ENCODE data around the gene GTPBP1. TPM values are rescaled to one million over a fixed set of nuclear protein-coding genes. Genes with fewer than 3 reads are reported as not detected.

GTPBP1 gene
- total and polyA plus RNA-seq, 4 donors = 10.5 to 59.2 (median 35.5) TPM

- no peaks in the 10 kb centered on the region for H3K9me3 ChIP-seq (ENCODE audit: control insufficient read depth, low read length)
- intact Hi-C loops (cut with DNase I) = no loop called here
- peak overlapping the region; percentile 36 to 73 for H3K4me3 ChIP-seq (ENCODE audit: low read length in 2 of 2)
- no peaks in the 10 kb centered on the region for H3K36me3 ChIP-seq (ENCODE audit: control insufficient read depth in 1 of 2, insufficient read depth in 2 of 2, low read length in 1 of 2)
- ATAC-seq (ENCODE audit: low FRiP score) (no peak), DNase-seq (no peak)
- peaks cover 2 to 17% of the 10 kb centered on the region in 2 donors for H3K4me1 ChIP-seq (ENCODE audit: control insufficient read depth in 1 of 2, insufficient read depth in 2 of 2, low read length in 2 of 2)
- H3K27me3 ChIP-seq (ENCODE audit: control insufficient read depth in 1 of 2, insufficient read depth in 2 of 2, low read length in 1 of 2) = no peaks in the 10 kb centered on the region
- WGBS, 2 donors = 3 to 6% methylated on average over 6 of the region's 6 CpGs
- peak overlapping the region; percentile 8 to 78 for H3K27ac ChIP-seq (ENCODE audit: low read depth in 1 of 2, low read length in 2 of 2)
Observed at GRCh38 chr22:38699784-38700183, 6.0 kb upstream of the GTPBP1 start.

- no peaks in the 10 kb centered on the region for H3K27me3 ChIP-seq (ENCODE audit: control insufficient read depth in 1 of 2, insufficient read depth in 2 of 2, low read length in 1 of 2)
- ATAC-seq (ENCODE audit: low FRiP score) = peak; percentile 65
- no peaks in the 10 kb centered on the region for H3K9me3 ChIP-seq (ENCODE audit: control insufficient read depth, low read length)
- WGBS, 2 donors = 0 to 1% methylated on average over 37 to 57 of the region's 57 CpGs
- peak overlapping the region; percentile 78 to 87 for H3K27ac ChIP-seq (ENCODE audit: low read depth in 1 of 2, low read length in 2 of 2)
- intact Hi-C loops (cut with DNase I) = no loop called here
- peak; percentile 84 to 92 for DNase-seq
- peak overlapping the region; percentile 53 to 73 for H3K4me3 ChIP-seq (ENCODE audit: low read length in 2 of 2)
- no peaks in the 10 kb centered on the region for H3K36me3 ChIP-seq (ENCODE audit: control insufficient read depth in 1 of 2, insufficient read depth in 2 of 2, low read length in 1 of 2)
- peaks cover 2 to 12% of the 10 kb centered on the region in 2 donors for H3K4me1 ChIP-seq (ENCODE audit: control insufficient read depth in 1 of 2, insufficient read depth in 2 of 2, low read length in 2 of 2)
Observed at GRCh38 chr22:38700270-38700788, 5.4 kb upstream of the GTPBP1 start.

- intact Hi-C loops (cut with DNase I) = no loop called here
- H3K9me3 ChIP-seq (ENCODE audit: control insufficient read depth, low read length) = no peaks in the 10 kb centered on the region
- H3K4me3 ChIP-seq (ENCODE audit: low read length in 2 of 2) = peak within 1 kb of the TSS; percentile 53 to 73
- no peaks in the 10 kb centered on the region for H3K27me3 ChIP-seq (ENCODE audit: control insufficient read depth in 1 of 2, insufficient read depth in 2 of 2, low read length in 1 of 2)
- DNase-seq (peak; percentile 97 to 99), ATAC-seq (ENCODE audit: low FRiP score) (peak; percentile 81)
- 0% methylated on average over 61 to 94 of the region's 94 CpGs for WGBS, 2 donors
- H3K27ac ChIP-seq (ENCODE audit: low read depth in 1 of 2, low read length in 2 of 2) = peak within 1 kb of the TSS; percentile 78 to 87
- no peaks in the 10 kb centered on the region for H3K36me3 ChIP-seq (ENCODE audit: control insufficient read depth in 1 of 2, insufficient read depth in 2 of 2, low read length in 1 of 2)
- H3K4me1 ChIP-seq (ENCODE audit: control insufficient read depth in 1 of 2, insufficient read depth in 2 of 2, low read length in 2 of 2) = peaks cover 2 to 11% of the 10 kb centered on the region in 2 donors
Observed at GRCh38 chr22:38700789-38701628, 4.7 kb upstream of the GTPBP1 start, which contains the start of gene JOSD1. Gene JOSD1 (minus strand): TSS chr22:38700943. CDS start chr22:38699987, 956 bp downstream.

- H3K27me3 ChIP-seq (ENCODE audit: control insufficient read depth in 1 of 2, insufficient read depth in 2 of 2, low read length in 1 of 2) = no peaks in the 10 kb centered on the region
- intact Hi-C loops (cut with DNase I) = loop anchor here in 1 of 2 donors (1.0 to 2.0 kb wide), 2 partner anchors 14 to 50 kb away; partner anchors contain the start of gene SUN2
- H3K4me3 ChIP-seq (ENCODE audit: low read length in 2 of 2) = no peak overlapping the region
- peaks cover 0 to 8% of the 10 kb centered on the region in 2 donors for H3K4me1 ChIP-seq (ENCODE audit: control insufficient read depth in 1 of 2, insufficient read depth in 2 of 2, low read length in 2 of 2)
- no peaks in the 10 kb centered on the region for H3K9me3 ChIP-seq (ENCODE audit: control insufficient read depth, low read length)
- peak overlapping the region in 1 of 2 donors; percentile 50 for H3K27ac ChIP-seq (ENCODE audit: low read depth in 1 of 2, low read length in 2 of 2)
- ATAC-seq (ENCODE audit: low FRiP score) = no peak
- WGBS, 2 donors = 15% methylated on average over 10 of the region's 10 CpGs
- H3K36me3 ChIP-seq (ENCODE audit: control insufficient read depth in 1 of 2, insufficient read depth in 2 of 2, low read length in 1 of 2) = no peaks in the 10 kb centered on the region
- no peak for DNase-seq
Observed at GRCh38 chr22:38704654-38705234, 1.0 kb upstream of the GTPBP1 start.

GRCh38 chr22:38706101-38706900 is 557 bp downstream of the GTPBP1 start:
- peak; percentile 31 for ATAC-seq (ENCODE audit: low FRiP score)
- Histone ChIP-seq H3K27me3 (ENCODE audit: control insufficient read depth in 1 of 2, insufficient read depth in 2 of 2, low read length in 1 of 2) (no peaks in the 10 kb centered on the region), H3K27ac (ENCODE audit: low read depth in 1 of 2, low read length in 2 of 2) (peak overlapping the region; percentile 87 to 91), H3K9me3 (ENCODE audit: control insufficient read depth, low read length) (no peaks in the 10 kb centered on the region), H3K36me3 (ENCODE audit: control insufficient read depth in 1 of 2, insufficient read depth in 2 of 2, low read length in 1 of 2) (no peaks in the 10 kb centered on the region), H3K4me1 (ENCODE audit: control insufficient read depth in 1 of 2, insufficient read depth in 2 of 2, low read length in 2 of 2) (peaks cover 0 to 8% of the 10 kb centered on the region in 2 donors), H3K4me3 (ENCODE audit: low read length in 2 of 2) (peak overlapping the region; percentile 94)
- intact Hi-C loops (cut with DNase I) = no loop called here
- DNase-seq = peak; percentile 70 to 86
- WGBS, 2 donors = 0% methylated on average over 46 to 80 of the region's 80 CpGs

GRCh38 chr22:38706901-38707195 is 1.1 kb downstream of the GTPBP1 start:
- intact Hi-C loops (cut with DNase I) = no loop called here
- no peak for DNase-seq
- Histone ChIP-seq H3K27me3 (ENCODE audit: control insufficient read depth in 1 of 2, insufficient read depth in 2 of 2, low read length in 1 of 2) (no peaks in the 10 kb centered on the region), H3K27ac (ENCODE audit: low read depth in 1 of 2, low read length in 2 of 2) (no peak overlapping the region), H3K4me1 (ENCODE audit: control insufficient read depth in 1 of 2, insufficient read depth in 2 of 2, low read length in 2 of 2) (peaks cover 0 to 8% of the 10 kb centered on the region in 2 donors), H3K9me3 (ENCODE audit: control insufficient read depth, low read length) (no peaks in the 10 kb centered on the region), H3K36me3 (ENCODE audit: control insufficient read depth in 1 of 2, insufficient read depth in 2 of 2, low read length in 1 of 2) (no peaks in the 10 kb centered on the region), H3K4me3 (ENCODE audit: low read length in 2 of 2) (peak overlapping the region; percentile 94)
- no peak for ATAC-seq (ENCODE audit: low FRiP score)
- WGBS, 2 donors = 1% methylated on average over 4 of the region's 4 CpGs

- WGBS, 2 donors = 51 to 55% methylated on average over 2 of the region's 2 CpGs
- peak overlapping the region; percentile 94 for H3K4me3 ChIP-seq (ENCODE audit: low read length in 2 of 2)
- ATAC-seq (ENCODE audit: low FRiP score) = no peak
- H3K27me3 ChIP-seq (ENCODE audit: control insufficient read depth in 1 of 2, insufficient read depth in 2 of 2, low read length in 1 of 2) = no peaks in the 10 kb centered on the region
- no peaks in the 10 kb centered on the region for H3K9me3 ChIP-seq (ENCODE audit: control insufficient read depth, low read length)
- peaks cover 0 to 8% of the 10 kb centered on the region in 2 donors for H3K4me1 ChIP-seq (ENCODE audit: control insufficient read depth in 1 of 2, insufficient read depth in 2 of 2, low read length in 2 of 2)
- H3K27ac ChIP-seq (ENCODE audit: low read depth in 1 of 2, low read length in 2 of 2) = no peak overlapping the region
- intact Hi-C loops (cut with DNase I) = no loop called here
- DNase-seq = no peak
- H3K36me3 ChIP-seq (ENCODE audit: control insufficient read depth in 1 of 2, insufficient read depth in 2 of 2, low read length in 1 of 2) = no peaks in the 10 kb centered on the region
Observed at GRCh38 chr22:38707346-38707745, 1.6 kb downstream of the GTPBP1 start.

GRCh38 chr22:38707984-38708383 is 2.2 kb downstream of the GTPBP1 start:
- Histone ChIP-seq H3K27ac (ENCODE audit: low read depth in 1 of 2, low read length in 2 of 2) (no peak overlapping the region), H3K9me3 (ENCODE audit: control insufficient read depth, low read length) (no peaks in the 10 kb centered on the region), H3K27me3 (ENCODE audit: control insufficient read depth in 1 of 2, insufficient read depth in 2 of 2, low read length in 1 of 2) (no peaks in the 10 kb centered on the region), H3K4me1 (ENCODE audit: control insufficient read depth in 1 of 2, insufficient read depth in 2 of 2, low read length in 2 of 2) (peaks cover 0 to 8% of the 10 kb centered on the region in 2 donors), H3K36me3 (ENCODE audit: control insufficient read depth in 1 of 2, insufficient read depth in 2 of 2, low read length in 1 of 2) (no peaks in the 10 kb centered on the region), H3K4me3 (ENCODE audit: low read length in 2 of 2) (no peak overlapping the region)
- DNase-seq (no peak), ATAC-seq (ENCODE audit: low FRiP score) (no peak)
- whole genome bisulfite sequencing, 2 donors = 81 to 82% methylated on average over 3 of the region's 3 CpGs
- intact Hi-C loops (cut with DNase I) = no loop called here
